K562 (cell line): ENCODE results near the gene APOBEC3F. TPM values are rescaled to one million over a fixed set of nuclear protein-coding genes. Genes with fewer than 3 reads are reported as not detected.

Source experiments
- C11orf30 ChIP-seq: fragments of 450-650 bp; IDR thresholded peaks from 2 replicates; pipeline ENCODE4 v1.6.1; 2016; ENCODE audit warnings: low read depth, mild to moderate bottlenecking
- CHD4 ChIP-seq: fragments of 200-600 bp; sonication (generic); IDR thresholded peaks from 3 replicates; pipeline ENCODE4 v1.6.1; 2012; ENCODE audit warnings: low read depth, mild to moderate bottlenecking, mixed read lengths, low read length, inconsistent platforms; ENCODE audit not compliant: insufficient read depth, insufficient replicate concordance, poor library complexity, severe bottlenecking
- CREM ChIP-seq: IDR thresholded peaks from 2 replicates; pipeline ENCODE4 v1.6.1; 2014; ENCODE audit warnings: antibody characterized with exemption, low read depth
- GATAD2A ChIP-seq: fragments of 450-650 bp; IDR thresholded peaks from 2 replicates; pipeline ENCODE4 v1.6.1; 2017
- MCM7 ChIP-seq, 2 experiments: fragments of 450-650 bp; IDR thresholded peaks; 2 replicates each; pipeline ENCODE4 v1.6.1; 2016 to 2018
- PHF8 ChIP-seq: fragments of 200-600 bp; sonication (generic); IDR thresholded peaks from 2 replicates; pipeline ENCODE4 v1.6.1; 2012; ENCODE audit warnings: mixed run types, mild to moderate bottlenecking, inconsistent platforms, low read length, moderate library complexity, borderline replicate concordance
- PRPF4 ChIP-seq: fragments of 200-400 bp; formaldehyde crosslinking; IDR thresholded peaks from one replicate; pipeline ENCODE4 v1.6.1; 2017; ENCODE audit warnings: low read length, low read depth, mild to moderate bottlenecking; ENCODE audit not compliant: insufficient read depth, poor library complexity, severe bottlenecking
- SIN3B ChIP-seq: fragments of 450-650 bp; IDR thresholded peaks from 2 replicates; pipeline ENCODE4 v1.6.1; 2017; ENCODE audit warnings: low read depth, mild to moderate bottlenecking, moderate library complexity
- SMAD4 ChIP-seq: fragments of 250-450 bp; sonication (Bioruptor Pico); conservative IDR thresholded peaks from 2 replicates; pipeline ENCODE4 v1.8.0; 2021; ENCODE audit warnings: inconsistent platforms, mild to moderate bottlenecking, moderate library complexity
- SMC3 ChIP-seq: conservative IDR thresholded peaks from 2 replicates; pipeline ENCODE4 v1.6.1; 2011; ENCODE audit warnings: low read depth, low read length, improper control_type of control experiment; ENCODE audit not compliant: insufficient read depth
- ZFX ChIP-seq: sonication (generic); formaldehyde crosslinking; IDR thresholded peaks from 2 replicates; pipeline ENCODE4 v1.8.0; 2022; ENCODE audit warnings: mild to moderate bottlenecking, missing genetic modification reagents, moderate library complexity
- polyA plus RNA-seq, 8 experiments: library from polyadenylated mRNA; depleted of rRNA in 4 of 8; stranded (reverse) in 5 of 8; unstranded in 3 of 8; fragments of >200 nt; fragmentation: Nextera tagmentation in 2 of 8; fragmentation: Illumina TruSeq in 1 of 8; extraction: Ambion mirVana in 2 of 8; extraction: Trizol in 1 of 8; gene quantifications; 2 replicates each; pipeline versions ENCODE4 v1.2.1 to v1.2.3, GENCODE V29; 2011 to 2014; ENCODE audit warnings: inconsistent platforms in 1 of 8, missing spikeins in 1 of 8
- total RNA-seq, 7 experiments: library from RNA; depleted of rRNA in 6 of 7; stranded (reverse); fragments of >200 nt in 6 of 7; fragmentation: Illumina TruSeq in 2 of 7; extraction: Trizol in 2 of 7; gene quantifications; 2 replicates each; pipeline versions ENCODE4 v1.2.1 to v1.2.3, GENCODE V29; 2011 to 2021; ENCODE audit warnings: low replicate concordance in 1 of 7
- TF ChIP-seq, protein P1 (sequence below): sonication (generic); formaldehyde crosslinking; IDR thresholded peaks from 2 replicates; pipeline ENCODE4 v1.8.0; 2023; ENCODE audit warnings: mild to moderate bottlenecking, missing genetic modification reagents
- TF ChIP-seq, protein P2 (sequence below): sonication (generic); formaldehyde crosslinking; IDR thresholded peaks from 2 replicates; pipeline ENCODE4 v1.8.0; 2022; ENCODE audit warnings: mild to moderate bottlenecking, missing genetic modification reagents
- TF ChIP-seq, protein P3 (sequence below): fragments of 450-650 bp; IDR thresholded peaks from 2 replicates; pipeline ENCODE4 v1.6.1; 2016; ENCODE audit warnings: antibody characterized with exemption
- TF ChIP-seq, protein P4 (sequence below), 2 experiments: fragments of 450-650 bp; IDR thresholded peaks; 2 replicates each; pipeline ENCODE4 v1.6.1; 2018; ENCODE audit warnings: mild to moderate bottlenecking in 2 of 2, low read depth in 1 of 2; ENCODE audit not compliant: partially characterized antibody in 2 of 2
- TF ChIP-seq, protein P5 (sequence below): sonication (generic); formaldehyde crosslinking; IDR thresholded peaks from 2 replicates; pipeline ENCODE4 v1.5.0; 2020; ENCODE audit warnings: missing genetic modification reagents

The APOBEC3F gene
- total and polyA plus RNA-seq, 9 of the 15 experiments (the other 6 are each of a cell fraction or from before 2014, with no cell fraction given): 1.1 to 3.3 (median 1.9) TPM

DNA sequence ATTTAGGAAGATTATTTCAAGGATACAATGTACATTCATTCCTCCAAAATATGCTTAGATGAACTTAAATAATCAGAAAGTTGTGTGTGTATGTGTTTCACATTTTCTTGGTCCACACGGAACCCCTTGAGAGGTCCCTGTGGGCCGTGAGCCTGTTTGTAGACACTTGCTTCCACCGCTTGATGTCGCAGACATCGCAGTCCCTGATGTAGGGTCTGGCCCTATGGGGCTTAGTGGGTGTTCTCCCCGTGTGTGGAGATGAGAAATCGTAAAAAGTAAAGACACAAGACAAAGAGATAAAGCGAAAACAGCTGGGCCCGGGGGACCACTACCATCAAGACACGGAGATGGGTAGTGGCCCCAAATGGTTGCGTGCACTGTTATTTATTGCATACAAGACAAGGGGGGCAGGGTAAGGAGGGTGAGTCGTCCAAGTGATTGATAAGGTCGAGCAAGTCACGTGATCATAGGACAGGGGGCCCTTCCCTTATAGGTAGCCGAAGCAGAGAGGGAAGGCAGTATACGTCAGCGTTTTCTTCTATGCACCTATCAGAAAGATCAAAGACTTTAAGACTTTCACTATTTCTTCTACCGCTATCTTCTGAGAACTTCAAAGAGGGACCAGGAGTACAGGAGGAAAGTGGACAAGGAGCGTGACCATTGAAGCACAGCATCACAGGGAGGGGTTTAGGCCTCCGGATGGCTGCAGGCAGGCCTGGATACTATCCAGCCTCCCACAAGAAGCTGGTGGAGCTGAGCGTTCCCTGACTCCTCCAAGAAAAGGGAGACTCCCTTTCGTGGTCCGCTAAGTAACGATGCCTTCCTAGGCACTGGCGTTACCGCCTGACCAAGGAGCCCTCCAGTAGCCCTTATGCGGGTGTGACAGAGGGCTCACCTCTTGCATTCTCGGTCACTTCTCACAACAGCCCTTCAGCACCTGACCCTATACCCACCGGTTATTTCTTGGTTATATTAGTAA is 27.8 kb upstream of the APOBEC3F start (continued):
- TF ChIP-seq, protein P1, sequence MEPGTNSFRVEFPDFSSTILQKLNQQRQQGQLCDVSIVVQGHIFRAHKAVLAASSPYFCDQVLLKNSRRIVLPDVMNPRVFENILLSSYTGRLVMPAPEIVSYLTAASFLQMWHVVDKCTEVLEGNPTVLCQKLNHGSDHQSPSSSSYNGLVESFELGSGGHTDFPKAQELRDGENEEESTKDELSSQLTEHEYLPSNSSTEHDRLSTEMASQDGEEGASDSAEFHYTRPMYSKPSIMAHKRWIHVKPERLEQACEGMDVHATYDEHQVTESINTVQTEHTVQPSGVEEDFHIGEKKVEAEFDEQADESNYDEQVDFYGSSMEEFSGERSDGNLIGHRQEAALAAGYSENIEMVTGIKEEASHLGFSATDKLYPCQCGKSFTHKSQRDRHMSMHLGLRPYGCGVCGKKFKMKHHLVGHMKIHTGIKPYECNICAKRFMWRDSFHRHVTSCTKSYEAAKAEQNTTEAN: no peak
- TF ChIP-seq PRPF4 (no peak), CHD4 (no peak), SIN3B (no peak), CREM (peak; percentile 37; the same call in 1 of the 2 replicates), MCM7 (IDR thresholded peaks at IDR 0.05) (no peak), PHF8 (no peak), GATAD2A (no peak), SMAD4 (no peak), C11orf30 (peak; percentile 32), SMC3 (peak; percentile 56), ZFX (CRISPR knock-in tag) (0 out of 2 replicates have a peak, but pooled peaks have one; percentile 19)
- TF ChIP-seq, protein P2, sequence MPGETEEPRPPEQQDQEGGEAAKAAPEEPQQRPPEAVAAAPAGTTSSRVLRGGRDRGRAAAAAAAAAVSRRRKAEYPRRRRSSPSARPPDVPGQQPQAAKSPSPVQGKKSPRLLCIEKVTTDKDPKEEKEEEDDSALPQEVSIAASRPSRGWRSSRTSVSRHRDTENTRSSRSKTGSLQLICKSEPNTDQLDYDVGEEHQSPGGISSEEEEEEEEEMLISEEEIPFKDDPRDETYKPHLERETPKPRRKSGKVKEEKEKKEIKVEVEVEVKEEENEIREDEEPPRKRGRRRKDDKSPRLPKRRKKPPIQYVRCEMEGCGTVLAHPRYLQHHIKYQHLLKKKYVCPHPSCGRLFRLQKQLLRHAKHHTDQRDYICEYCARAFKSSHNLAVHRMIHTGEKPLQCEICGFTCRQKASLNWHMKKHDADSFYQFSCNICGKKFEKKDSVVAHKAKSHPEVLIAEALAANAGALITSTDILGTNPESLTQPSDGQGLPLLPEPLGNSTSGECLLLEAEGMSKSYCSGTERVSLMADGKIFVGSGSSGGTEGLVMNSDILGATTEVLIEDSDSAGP: no peak
- TF ChIP-seq, protein P3, sequence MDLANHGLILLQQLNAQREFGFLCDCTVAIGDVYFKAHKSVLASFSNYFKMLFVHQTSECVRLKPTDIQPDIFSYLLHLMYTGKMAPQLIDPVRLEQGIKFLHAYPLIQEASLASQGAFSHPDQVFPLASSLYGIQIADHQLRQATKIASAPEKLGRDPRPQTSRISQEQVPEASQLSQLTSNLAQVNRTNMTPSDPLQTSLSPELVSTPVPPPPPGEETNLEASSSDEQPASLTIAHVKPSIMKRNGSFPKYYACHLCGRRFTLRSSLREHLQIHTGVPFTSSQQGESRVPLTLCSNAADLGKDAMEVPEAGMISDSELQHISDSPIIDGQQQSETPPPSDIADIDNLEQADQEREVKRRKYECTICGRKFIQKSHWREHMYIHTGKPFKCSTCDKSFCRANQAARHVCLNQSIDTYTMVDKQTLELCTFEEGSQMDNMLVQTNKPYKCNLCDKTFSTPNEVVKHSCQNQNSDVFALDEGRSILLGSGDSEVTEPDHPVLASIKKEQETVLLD: peak; percentile 53; the same call in 1 of the 2 replicates
- TF ChIP-seq, protein P4, sequence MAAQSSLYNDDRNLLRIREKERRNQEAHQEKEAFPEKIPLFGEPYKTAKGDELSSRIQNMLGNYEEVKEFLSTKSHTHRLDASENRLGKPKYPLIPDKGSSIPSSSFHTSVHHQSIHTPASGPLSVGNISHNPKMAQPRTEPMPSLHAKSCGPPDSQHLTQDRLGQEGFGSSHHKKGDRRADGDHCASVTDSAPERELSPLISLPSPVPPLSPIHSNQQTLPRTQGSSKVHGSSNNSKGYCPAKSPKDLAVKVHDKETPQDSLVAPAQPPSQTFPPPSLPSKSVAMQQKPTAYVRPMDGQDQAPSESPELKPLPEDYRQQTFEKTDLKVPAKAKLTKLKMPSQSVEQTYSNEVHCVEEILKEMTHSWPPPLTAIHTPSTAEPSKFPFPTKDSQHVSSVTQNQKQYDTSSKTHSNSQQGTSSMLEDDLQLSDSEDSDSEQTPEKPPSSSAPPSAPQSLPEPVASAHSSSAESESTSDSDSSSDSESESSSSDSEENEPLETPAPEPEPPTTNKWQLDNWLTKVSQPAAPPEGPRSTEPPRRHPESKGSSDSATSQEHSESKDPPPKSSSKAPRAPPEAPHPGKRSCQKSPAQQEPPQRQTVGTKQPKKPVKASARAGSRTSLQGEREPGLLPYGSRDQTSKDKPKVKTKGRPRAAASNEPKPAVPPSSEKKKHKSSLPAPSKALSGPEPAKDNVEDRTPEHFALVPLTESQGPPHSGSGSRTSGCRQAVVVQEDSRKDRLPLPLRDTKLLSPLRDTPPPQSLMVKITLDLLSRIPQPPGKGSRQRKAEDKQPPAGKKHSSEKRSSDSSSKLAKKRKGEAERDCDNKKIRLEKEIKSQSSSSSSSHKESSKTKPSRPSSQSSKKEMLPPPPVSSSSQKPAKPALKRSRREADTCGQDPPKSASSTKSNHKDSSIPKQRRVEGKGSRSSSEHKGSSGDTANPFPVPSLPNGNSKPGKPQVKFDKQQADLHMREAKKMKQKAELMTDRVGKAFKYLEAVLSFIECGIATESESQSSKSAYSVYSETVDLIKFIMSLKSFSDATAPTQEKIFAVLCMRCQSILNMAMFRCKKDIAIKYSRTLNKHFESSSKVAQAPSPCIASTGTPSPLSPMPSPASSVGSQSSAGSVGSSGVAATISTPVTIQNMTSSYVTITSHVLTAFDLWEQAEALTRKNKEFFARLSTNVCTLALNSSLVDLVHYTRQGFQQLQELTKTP (IDR thresholded peaks at IDR 0.05; ENCODE audit: low read depth in 1 of 2, partially characterized antibody in 2 of 2): peak in 1 of 2 experiments; percentile 47
- TF ChIP-seq, protein P5, sequence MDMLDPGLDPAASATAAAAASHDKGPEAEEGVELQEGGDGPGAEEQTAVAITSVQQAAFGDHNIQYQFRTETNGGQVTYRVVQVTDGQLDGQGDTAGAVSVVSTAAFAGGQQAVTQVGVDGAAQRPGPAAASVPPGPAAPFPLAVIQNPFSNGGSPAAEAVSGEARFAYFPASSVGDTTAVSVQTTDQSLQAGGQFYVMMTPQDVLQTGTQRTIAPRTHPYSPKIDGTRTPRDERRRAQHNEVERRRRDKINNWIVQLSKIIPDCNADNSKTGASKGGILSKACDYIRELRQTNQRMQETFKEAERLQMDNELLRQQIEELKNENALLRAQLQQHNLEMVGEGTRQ (CRISPR knock-in tag): peak; percentile 77
